ENCODE measurements around the gene MUC22. TPM values are rescaled to one million over a fixed set of nuclear protein-coding genes. Genes with fewer than 3 reads are reported as not detected.
A peak's percentile ranks its signal among the peaks of the same experiment; 100 is the strongest.

MUC22 gene
- total and polyA plus RNA-seq, 3 donors from 2014 or later, result 0.21 to 0.87 (median 0.31) TPM

DNA sequence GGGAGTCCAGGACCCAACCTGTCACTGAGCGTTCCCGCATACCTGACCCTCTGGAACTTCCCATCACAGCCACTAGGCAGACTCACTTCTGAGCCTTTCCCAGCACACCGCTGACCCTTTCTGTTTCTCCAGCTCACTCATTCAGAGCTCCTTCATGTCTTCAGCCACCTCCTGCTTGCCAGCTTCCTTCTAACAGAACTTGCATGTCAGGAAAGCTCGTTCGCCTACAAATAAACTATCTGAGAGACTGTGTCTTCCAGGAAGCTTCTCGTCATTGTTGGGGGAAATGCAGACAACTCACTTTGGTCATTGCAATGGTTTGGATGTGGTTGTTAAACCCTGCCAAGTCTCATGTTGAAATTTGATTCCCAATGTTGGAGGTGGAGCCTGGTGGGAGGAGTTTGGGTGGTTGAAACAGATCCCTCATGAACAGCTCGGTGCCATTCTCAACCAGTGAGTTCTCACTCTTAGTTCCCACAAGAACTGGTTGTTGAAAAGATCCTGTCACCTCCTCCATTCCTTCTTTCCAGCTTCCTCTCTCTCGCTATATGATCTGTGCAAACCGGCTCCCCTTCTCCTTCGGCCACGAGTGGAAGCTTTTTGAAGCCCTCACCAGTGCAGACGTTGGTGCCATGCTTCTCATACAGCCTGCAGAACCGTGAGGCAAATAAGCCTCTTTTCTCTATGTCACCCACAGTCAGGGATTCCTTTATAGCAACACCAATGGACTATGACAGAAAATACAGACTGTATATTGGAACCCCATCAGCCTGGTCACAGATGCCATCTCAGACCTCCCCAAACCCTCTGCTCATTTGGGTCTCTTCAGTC is 28.1 kb upstream of the MUC22 start:
- peak; percentile 41 for DNase-seq
- WGBS, 2 donors, result 39 to 50% methylated on average over 13 of the region's 13 CpGs
- intact Hi-C loops (cut with DNase I; ENCODE audit: low total_unique reads), result no loop called here
- Histone ChIP-seq H3K27ac (no peak overlapping the region), H3K36me3 (ENCODE audit: low read depth, missing control alignments) (no peaks in the 10 kb centered on the region), H3K9me3 (no peaks in the 10 kb centered on the region), H3K4me1 (peaks cover 11% of the 10 kb centered on the region), H3K4me3 (no peak overlapping the region), H3K27me3 (no peaks in the 10 kb centered on the region)
- TF ChIP-seq POLR2A (IDR thresholded peaks at IDR 0.05), result no peak
- TF ChIP-seq, protein P1, sequence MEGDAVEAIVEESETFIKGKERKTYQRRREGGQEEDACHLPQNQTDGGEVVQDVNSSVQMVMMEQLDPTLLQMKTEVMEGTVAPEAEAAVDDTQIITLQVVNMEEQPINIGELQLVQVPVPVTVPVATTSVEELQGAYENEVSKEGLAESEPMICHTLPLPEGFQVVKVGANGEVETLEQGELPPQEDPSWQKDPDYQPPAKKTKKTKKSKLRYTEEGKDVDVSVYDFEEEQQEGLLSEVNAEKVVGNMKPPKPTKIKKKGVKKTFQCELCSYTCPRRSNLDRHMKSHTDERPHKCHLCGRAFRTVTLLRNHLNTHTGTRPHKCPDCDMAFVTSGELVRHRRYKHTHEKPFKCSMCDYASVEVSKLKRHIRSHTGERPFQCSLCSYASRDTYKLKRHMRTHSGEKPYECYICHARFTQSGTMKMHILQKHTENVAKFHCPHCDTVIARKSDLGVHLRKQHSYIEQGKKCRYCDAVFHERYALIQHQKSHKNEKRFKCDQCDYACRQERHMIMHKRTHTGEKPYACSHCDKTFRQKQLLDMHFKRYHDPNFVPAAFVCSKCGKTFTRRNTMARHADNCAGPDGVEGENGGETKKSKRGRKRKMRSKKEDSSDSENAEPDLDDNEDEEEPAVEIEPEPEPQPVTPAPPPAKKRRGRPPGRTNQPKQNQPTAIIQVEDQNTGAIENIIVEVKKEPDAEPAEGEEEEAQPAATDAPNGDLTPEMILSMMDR (IDR thresholded peaks at IDR 0.05), result no peak

DNA sequence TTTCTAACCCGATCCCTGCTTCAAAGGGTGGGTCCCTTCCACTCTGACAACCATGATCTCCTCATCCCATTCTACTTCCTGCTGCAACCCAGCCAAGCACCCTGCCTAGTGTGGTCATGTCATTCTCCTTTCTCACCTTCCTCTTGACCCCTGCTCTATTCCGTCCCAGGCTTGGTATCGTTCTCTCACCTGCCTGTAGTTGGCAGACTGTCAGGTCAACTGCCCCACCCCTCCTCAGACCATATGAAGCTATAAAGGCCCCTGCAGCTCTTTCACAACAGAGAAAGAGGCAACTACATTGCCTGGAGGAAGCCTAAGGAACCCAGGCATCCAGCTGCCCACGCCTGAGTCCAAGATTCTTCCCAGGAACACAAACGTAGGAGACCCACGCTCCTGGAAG is 26.8 kb upstream of the MUC22 start, which contains the start of gene MUC21:
Gene MUC21, plus strand, starts transcription at position 280 of the 400 bp plus-strand sequence. CDS start 241 bp downstream, outside the sequence.
- no peak for DNase-seq
- 90 to 95% methylated on average over 6 of the region's 6 CpGs for WGBS, 2 donors
- no peak within 1 kb of the TSS for H3K4me3 ChIP-seq
- intact Hi-C loops (cut with DNase I; ENCODE audit: low total_unique reads), result no loop called here
- H3K4me1 ChIP-seq, result peaks cover 11% of the 10 kb centered on the region
- H3K27me3 ChIP-seq, result no peaks in the 10 kb centered on the region
- no peaks in the 10 kb centered on the region for H3K9me3 ChIP-seq
- H3K27ac ChIP-seq, result no peak within 1 kb of the TSS
- no peaks in the 10 kb centered on the region for H3K36me3 ChIP-seq (ENCODE audit: low read depth, missing control alignments)
- TF ChIP-seq, protein P1 (IDR thresholded peaks at IDR 0.05), result no peak
- no peak for TF ChIP-seq POLR2A (IDR thresholded peaks at IDR 0.05)

DNA sequence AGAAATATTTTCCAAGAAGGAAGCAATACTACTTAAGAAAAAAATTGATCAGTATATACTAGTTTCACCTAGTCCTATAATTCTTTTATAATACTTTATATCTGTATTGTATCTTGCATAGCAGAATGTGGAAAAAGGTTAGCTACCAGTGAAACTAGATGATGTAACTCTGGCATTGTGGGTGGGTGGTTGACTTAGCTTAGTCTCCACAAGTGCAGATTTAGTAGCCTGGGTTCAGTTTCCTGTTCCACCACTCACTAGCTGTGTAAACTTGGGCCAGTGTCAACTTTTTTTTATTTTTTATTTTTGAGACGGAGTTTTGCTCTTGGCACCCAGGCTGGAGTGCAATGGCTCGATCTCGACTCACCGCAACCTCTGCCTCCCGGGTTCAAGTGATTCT is 24.8 kb upstream of the MUC22 start:
- TF ChIP-seq POLR2A (IDR thresholded peaks at IDR 0.05), result no peak
- TF ChIP-seq, protein P1 (IDR thresholded peaks at IDR 0.05), result no peak
- Histone ChIP-seq H3K4me1 (no peaks in the 10 kb centered on the region), H3K27ac (no peak overlapping the region), H3K27me3 (no peaks in the 10 kb centered on the region), H3K4me3 (no peak overlapping the region), H3K36me3 (ENCODE audit: low read depth, missing control alignments) (no peaks in the 10 kb centered on the region), H3K9me3 (no peaks in the 10 kb centered on the region)
- DNase-seq, result no peak
- WGBS, 2 donors, result 81 to 82% methylated on average over 5 of the region's 5 CpGs
- intact Hi-C loops (cut with DNase I; ENCODE audit: low total_unique reads), result no loop called here

DNA sequence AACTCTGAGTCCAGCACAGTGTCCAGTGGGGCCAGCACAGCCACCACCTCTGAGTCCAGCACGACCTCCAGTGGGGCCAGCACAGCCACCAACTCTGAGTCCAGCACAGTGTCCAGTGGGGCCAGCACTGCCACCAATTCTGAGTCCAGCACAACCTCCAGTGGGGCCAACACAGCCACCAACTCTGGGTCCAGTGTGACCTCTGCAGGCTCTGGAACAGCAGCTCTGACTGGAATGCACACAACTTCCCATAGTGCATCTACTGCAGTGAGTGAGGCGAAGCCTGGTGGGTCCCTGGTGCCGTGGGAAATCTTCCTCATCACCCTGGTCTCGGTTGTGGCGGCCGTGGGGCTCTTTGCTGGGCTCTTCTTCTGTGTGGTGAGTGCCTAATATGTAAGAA is 23.0 kb upstream of the MUC22 start:
- H3K9me3 ChIP-seq, result no peaks in the 10 kb centered on the region
- H3K36me3 ChIP-seq (ENCODE audit: low read depth, missing control alignments), result no peaks in the 10 kb centered on the region
- 94% methylated on average over 5 to 6 of the region's 6 CpGs for whole genome bisulfite sequencing, 2 donors
- no peak overlapping the region for H3K27ac ChIP-seq
- intact Hi-C loops (cut with DNase I; ENCODE audit: low total_unique reads), result no loop called here
- no peak for DNase-seq
- H3K4me3 ChIP-seq, result no peak overlapping the region
- H3K27me3 ChIP-seq, result no peaks in the 10 kb centered on the region
- TF ChIP-seq, protein P1 (IDR thresholded peaks at IDR 0.05), result no peak
- TF ChIP-seq POLR2A (IDR thresholded peaks at IDR 0.05), result no peak
- no peaks in the 10 kb centered on the region for H3K4me1 ChIP-seq
